Astrocyte (in vitro differentiated cells and primary cell): ENCODE data around the gene GBA3. TPM values are rescaled to one million over a fixed set of nuclear protein-coding genes. Genes with fewer than 3 reads are reported as not detected.

ENCODE experiments used
- DNase-seq: peaks from one replicate; pipeline ENCODE4 v3.0.0-alpha.2; 2010; ENCODE audit warnings: low read depth
- FAIRE-seq: peaks from 2 replicates; lab custom pipeline; 2011; peaks lifted over from hg19 to GRCh38; lab: Jason Lieb, UNC
- H2AFZ ChIP-seq: 2 replicates; pipeline ENCODE4 v1.6.0; 2012; ENCODE audit warnings: low read depth, low read length, inconsistent platforms
- H3K27ac ChIP-seq: 2 replicates; pipeline ENCODE4 v1.5.1; 2011; ENCODE audit warnings: low read depth, low read length, inconsistent platforms
- H3K27me3 ChIP-seq: 2 replicates; pipeline ENCODE4 v1.6.0; 2011; ENCODE audit warnings: low read length, inconsistent platforms; ENCODE audit not compliant: insufficient read depth
- H3K36me3 ChIP-seq: 2 replicates; pipeline ENCODE4 v1.5.1; 2011; ENCODE audit warnings: low read length, inconsistent platforms; ENCODE audit not compliant: insufficient read depth
- H3K4me1 ChIP-seq: 2 replicates; pipeline ENCODE4 v1.5.1; 2011; ENCODE audit warnings: low read length, inconsistent platforms; ENCODE audit not compliant: insufficient read depth
- H3K4me2 ChIP-seq: 2 replicates; pipeline ENCODE4 v1.6.0; 2012; ENCODE audit warnings: low read length, inconsistent platforms
- H3K4me3 ChIP-seq: 2 replicates; pipeline ENCODE4 v1.5.1; 2011; ENCODE audit warnings: low read depth, mild to moderate bottlenecking, low read length, inconsistent platforms; ENCODE audit not compliant: insufficient read depth
- H3K79me2 ChIP-seq: 2 replicates; pipeline ENCODE4 v1.6.0; 2012; ENCODE audit warnings: mild to moderate bottlenecking, low read length, inconsistent platforms; ENCODE audit not compliant: insufficient read depth
- H3K9ac ChIP-seq: 2 replicates; pipeline ENCODE4 v1.6.0; 2012; ENCODE audit warnings: mild to moderate bottlenecking, low read length, inconsistent platforms
- H3K9me3 ChIP-seq: 2 replicates; pipeline ENCODE4 v1.5.1; 2012; ENCODE audit warnings: low read depth, mild to moderate bottlenecking, low read length, inconsistent platforms; ENCODE audit not compliant: insufficient read depth
- H4K20me1 ChIP-seq: 2 replicates; pipeline ENCODE4 v1.6.0; 2012; ENCODE audit warnings: low read length, inconsistent platforms; ENCODE audit not compliant: insufficient read depth
- H3K27ac Mint-ChIP-seq: one replicate; pipeline ENCODE4 v1.8.0; 2021; ENCODE audit warnings: mild to moderate bottlenecking, mixed read lengths; ENCODE audit not compliant: unreplicated experiment
- H3K27me3 Mint-ChIP-seq: one replicate; pipeline ENCODE4 v1.8.0; 2021; ENCODE audit warnings: low read depth, mixed read lengths; ENCODE audit not compliant: unreplicated experiment
- H3K36me3 Mint-ChIP-seq: one replicate; pipeline ENCODE4 v1.8.0; 2021; ENCODE audit warnings: low read depth, mixed read lengths; ENCODE audit not compliant: unreplicated experiment
- H3K4me1 Mint-ChIP-seq: one replicate; pipeline ENCODE4 v1.8.0; 2021; ENCODE audit warnings: low read depth, mixed read lengths; ENCODE audit not compliant: unreplicated experiment
- H3K4me3 Mint-ChIP-seq: one replicate; pipeline ENCODE4 v1.8.0; 2021; ENCODE audit warnings: mild to moderate bottlenecking, moderate library complexity, mixed read lengths; ENCODE audit not compliant: unreplicated experiment
- H3K9me3 Mint-ChIP-seq: one replicate; pipeline ENCODE4 v1.8.0; 2021; ENCODE audit warnings: mild to moderate bottlenecking, mixed read lengths; ENCODE audit not compliant: unreplicated experiment
- EZH2 ChIP-seq: IDR thresholded peaks from 2 replicates; pipeline ENCODE4 v1.6.1; 2012; ENCODE audit warnings: mild to moderate bottlenecking, low read length, inconsistent platforms; ENCODE audit not compliant: insufficient read depth
- total RNA-seq: library from RNA; stranded (reverse); gene quantifications from 2 replicates; pipeline ENCODE4 v1.2.1, GENCODE V29; 2021
- TF ChIP-seq, protein P1 (sequence below): IDR thresholded peaks from 2 replicates; pipeline ENCODE4 v1.5.1; 2011; ENCODE audit warnings: low read depth, mild to moderate bottlenecking, inconsistent platforms, low read length, moderate library complexity; ENCODE audit not compliant: insufficient read depth

The GBA3 gene
- total RNA-seq, 1 donor from 2014 or later, result not detected

DNA sequence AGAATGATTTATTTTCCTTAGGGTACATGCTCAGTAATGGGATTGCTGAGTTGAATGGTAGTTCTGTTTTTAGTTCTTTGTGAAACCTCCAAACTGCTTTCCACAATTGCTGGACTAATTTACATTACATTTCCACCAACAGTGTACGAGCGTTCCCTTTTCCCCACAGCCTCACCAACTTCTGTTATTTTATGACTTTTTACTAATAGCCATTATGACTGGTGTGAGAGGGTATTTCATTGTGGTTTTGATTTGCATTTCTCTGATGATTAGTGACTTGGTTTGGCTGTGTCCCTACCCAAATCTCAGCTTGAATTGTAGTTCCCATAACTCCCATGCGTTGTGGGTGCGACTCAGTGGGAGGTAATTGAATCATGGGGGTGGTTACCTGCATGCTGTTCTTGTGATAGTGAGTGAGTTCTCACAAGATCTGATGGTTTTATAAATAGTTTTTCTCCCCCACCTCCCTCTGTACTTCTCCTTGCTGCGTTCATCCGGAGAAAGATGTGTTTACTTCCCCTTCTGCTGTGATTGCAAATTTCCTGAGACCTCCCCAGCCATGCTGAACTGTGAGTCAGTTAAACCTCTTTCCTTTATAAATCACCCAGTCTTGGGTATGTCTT lies 95.1 kb downstream of the GBA3 start:
- no peaks in the 10 kb centered on the region for H3K4me1 Mint-ChIP-seq
- H3K27ac Mint-ChIP-seq, result no peak overlapping the region
- no peaks in the 10 kb centered on the region for H3K79me2 ChIP-seq
- FAIRE-seq, result no peak
- no peaks in the 10 kb centered on the region for H3K9me3 Mint-ChIP-seq
- H3K4me3 Mint-ChIP-seq, result no peak overlapping the region
- peak; percentile 1 for DNase-seq
- no peak overlapping the region for H2AFZ ChIP-seq
- H3K4me2 ChIP-seq, result no peak overlapping the region
- H3K27me3 Mint-ChIP-seq, result no peaks in the 10 kb centered on the region
- no peaks in the 10 kb centered on the region for H3K27me3 ChIP-seq
- no peaks in the 10 kb centered on the region for H3K9me3 ChIP-seq
- H3K36me3 Mint-ChIP-seq, result no peaks in the 10 kb centered on the region
- TF ChIP-seq EZH2, result no peak
- TF ChIP-seq, protein P1, sequence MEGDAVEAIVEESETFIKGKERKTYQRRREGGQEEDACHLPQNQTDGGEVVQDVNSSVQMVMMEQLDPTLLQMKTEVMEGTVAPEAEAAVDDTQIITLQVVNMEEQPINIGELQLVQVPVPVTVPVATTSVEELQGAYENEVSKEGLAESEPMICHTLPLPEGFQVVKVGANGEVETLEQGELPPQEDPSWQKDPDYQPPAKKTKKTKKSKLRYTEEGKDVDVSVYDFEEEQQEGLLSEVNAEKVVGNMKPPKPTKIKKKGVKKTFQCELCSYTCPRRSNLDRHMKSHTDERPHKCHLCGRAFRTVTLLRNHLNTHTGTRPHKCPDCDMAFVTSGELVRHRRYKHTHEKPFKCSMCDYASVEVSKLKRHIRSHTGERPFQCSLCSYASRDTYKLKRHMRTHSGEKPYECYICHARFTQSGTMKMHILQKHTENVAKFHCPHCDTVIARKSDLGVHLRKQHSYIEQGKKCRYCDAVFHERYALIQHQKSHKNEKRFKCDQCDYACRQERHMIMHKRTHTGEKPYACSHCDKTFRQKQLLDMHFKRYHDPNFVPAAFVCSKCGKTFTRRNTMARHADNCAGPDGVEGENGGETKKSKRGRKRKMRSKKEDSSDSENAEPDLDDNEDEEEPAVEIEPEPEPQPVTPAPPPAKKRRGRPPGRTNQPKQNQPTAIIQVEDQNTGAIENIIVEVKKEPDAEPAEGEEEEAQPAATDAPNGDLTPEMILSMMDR, result no peak
- H3K4me3 ChIP-seq, result no peak overlapping the region
- no peaks in the 10 kb centered on the region for H4K20me1 ChIP-seq
- no peaks in the 10 kb centered on the region for H3K36me3 ChIP-seq
- no peak overlapping the region for H3K9ac ChIP-seq
- no peak overlapping the region for H3K27ac ChIP-seq
- H3K4me1 ChIP-seq, result no peaks in the 10 kb centered on the region

DNA sequence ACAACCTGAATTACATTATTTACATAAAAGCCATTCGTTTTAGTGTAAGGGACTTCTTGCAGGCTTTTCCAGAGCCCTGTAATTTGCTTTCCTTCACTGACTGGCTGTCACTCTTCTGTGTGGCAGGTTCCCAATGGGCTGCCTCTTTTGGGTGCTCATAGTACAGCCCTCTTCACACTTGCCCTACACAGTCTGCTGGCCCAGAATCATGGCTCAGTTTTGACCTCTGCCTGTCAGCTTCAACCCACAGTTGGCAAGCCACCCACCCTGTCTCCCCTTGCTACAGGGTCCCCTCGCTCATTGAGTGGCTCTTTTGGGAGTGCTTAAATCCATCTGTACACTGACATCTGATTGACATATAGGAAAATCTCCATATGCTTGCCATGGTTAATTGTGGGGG lies 97.9 kb downstream of the GBA3 start:
- no peaks in the 10 kb centered on the region for H3K9me3 ChIP-seq
- no peak for TF ChIP-seq EZH2
- no peaks in the 10 kb centered on the region for H3K4me1 Mint-ChIP-seq

DNA sequence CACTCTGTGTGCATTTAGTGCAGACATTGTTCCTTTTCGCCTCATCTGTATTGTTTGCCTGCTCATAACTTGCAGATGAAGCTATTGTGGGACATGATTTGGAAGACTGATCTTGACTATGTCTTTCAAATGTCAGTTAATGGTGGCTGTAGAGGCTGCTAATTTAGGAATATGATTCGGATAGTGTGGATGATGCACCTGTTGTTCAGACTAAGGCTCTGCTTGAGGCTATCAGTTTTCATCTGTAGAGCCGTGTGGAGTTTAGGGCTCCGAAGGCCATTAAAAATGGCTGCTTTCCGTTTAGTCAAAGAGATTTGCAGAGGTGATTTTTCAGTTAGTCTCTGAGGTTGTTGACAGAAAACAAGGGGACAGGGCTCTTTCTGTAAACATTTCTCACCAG lies 102.0 kb downstream of the GBA3 start:
- Histone ChIP-seq H3K27me3 (no peaks in the 10 kb centered on the region), H3K27ac (no peak overlapping the region), H3K4me3 (no peak overlapping the region), H4K20me1 (no peaks in the 10 kb centered on the region), H3K4me2 (no peak overlapping the region), H3K4me1 (no peaks in the 10 kb centered on the region), H3K79me2 (no peaks in the 10 kb centered on the region), H2AFZ (no peak overlapping the region), H3K9me3 (no peaks in the 10 kb centered on the region), H3K9ac (no peak overlapping the region), H3K36me3 (no peaks in the 10 kb centered on the region)
- H3K9me3 Mint-ChIP-seq, result no peaks in the 10 kb centered on the region
- no peaks in the 10 kb centered on the region for H3K4me1 Mint-ChIP-seq
- H3K4me3 Mint-ChIP-seq, result no peak overlapping the region
- no peak overlapping the region for H3K27ac Mint-ChIP-seq
- no peak for FAIRE-seq
- no peak for DNase-seq
- no peaks in the 10 kb centered on the region for H3K27me3 Mint-ChIP-seq
- no peaks in the 10 kb centered on the region for H3K36me3 Mint-ChIP-seq
- TF ChIP-seq, protein P1, result no peak
- TF ChIP-seq EZH2, result no peak

More for the DNA sequence above, 97.9 kb downstream of the GBA3 start:
- Mint-ChIP-seq H3K36me3 (no peaks in the 10 kb centered on the region), H3K4me3 (no peak overlapping the region), H3K27ac (no peak overlapping the region), H3K9me3 (no peaks in the 10 kb centered on the region), H3K27me3 (no peaks in the 10 kb centered on the region)
- Histone ChIP-seq H3K27ac (no peak overlapping the region), H3K79me2 (no peaks in the 10 kb centered on the region), H3K9ac (no peak overlapping the region), H3K36me3 (no peaks in the 10 kb centered on the region), H3K4me2 (no peak overlapping the region), H3K27me3 (no peaks in the 10 kb centered on the region), H4K20me1 (no peaks in the 10 kb centered on the region), H3K4me1 (no peaks in the 10 kb centered on the region), H3K4me3 (no peak overlapping the region), H2AFZ (no peak overlapping the region)
- no peak for FAIRE-seq
- no peak for DNase-seq
